CD4-positive, alpha-beta T cell treated with Interleukin-15 for 1 hour (primary cell): ENCODE measurements around the gene PDE7B.
"Not testable (repeated sequence)": the region's sequence is repeated elsewhere in the genome, so short reads cannot be mapped to it uniquely, and the experiment has no call there.

Source experiments
- DNase-seq: peaks from one replicate; pipeline ENCODE4 v3.0.0-alpha.2; 2020

Gene PDE7B

GRCh38 chr6:136117081-136117480, 265.6 kb downstream of the PDE7B start:
- no peak for DNase-seq

- no peak for DNase-seq
Observed at GRCh38 chr6:136118787-136119186, 267.3 kb downstream of the PDE7B start.

GRCh38 chr6:136123468-136123867, 272.0 kb downstream of the PDE7B start:
- DNase-seq: no peak

GRCh38 chr6:136125585-136125984, 274.1 kb downstream of the PDE7B start:
- no peak for DNase-seq

- DNase-seq: no peak
Observed at GRCh38 chr6:136127873-136128272, 276.4 kb downstream of the PDE7B start.

- DNase-seq: no peak
Observed at GRCh38 chr6:136129365-136129764, 277.9 kb downstream of the PDE7B start.

GRCh38 chr6:136134268-136134667, 282.8 kb downstream of the PDE7B start:
- no peak for DNase-seq

GRCh38 chr6:136134751-136135150, 283.2 kb downstream of the PDE7B start:
- DNase-seq: no peak

GRCh38 chr6:136136274-136136673, 284.8 kb downstream of the PDE7B start:
- DNase-seq: no peak

GRCh38 chr6:136137008-136137692, 285.6 kb downstream of the PDE7B start:
- no peak for DNase-seq

GRCh38 chr6:136137739-136138402, 286.4 kb downstream of the PDE7B start:
- DNase-seq: no peak

GRCh38 chr6:136139111-136139510, 287.6 kb downstream of the PDE7B start:
- DNase-seq: not testable (repeated sequence)

GRCh38 chr6:136144251-136145023, 292.9 kb downstream of the PDE7B start:
- no peak for DNase-seq

- no peak for DNase-seq
Observed at GRCh38 chr6:136146130-136146529, 294.6 kb downstream of the PDE7B start.

- DNase-seq: no peak
Observed at GRCh38 chr6:136147342-136147741, 295.8 kb downstream of the PDE7B start.

GRCh38 chr6:136148051-136148450, 296.6 kb downstream of the PDE7B start:
- DNase-seq: no peak

GRCh38 chr6:136148523-136148922, 297.0 kb downstream of the PDE7B start:
- DNase-seq: no peak

- no peak for DNase-seq
Observed at GRCh38 chr6:136149311-136149710, 297.8 kb downstream of the PDE7B start.

GRCh38 chr6:136150961-136151360, 299.5 kb downstream of the PDE7B start:
- DNase-seq: no peak

- no peak for DNase-seq
Observed at GRCh38 chr6:136153707-136154375, 302.3 kb downstream of the PDE7B start.

- no peak for DNase-seq
Observed at GRCh38 chr6:136155191-136155590, 303.7 kb downstream of the PDE7B start.

- no peak for DNase-seq
Observed at GRCh38 chr6:136157743-136158142, 306.2 kb downstream of the PDE7B start.

- no peak for DNase-seq
Observed at GRCh38 chr6:136158387-136158821, 306.9 kb downstream of the PDE7B start.
